Kidney glomerular epithelial cell (primary cell): Measurements from ENCODE around the gene SV2C.

Source experiments
- DNase-seq: peaks from one replicate; lab custom pipeline; 2025; lab: John Stamatoyannopoulos, UW

SV2C gene

DNA sequence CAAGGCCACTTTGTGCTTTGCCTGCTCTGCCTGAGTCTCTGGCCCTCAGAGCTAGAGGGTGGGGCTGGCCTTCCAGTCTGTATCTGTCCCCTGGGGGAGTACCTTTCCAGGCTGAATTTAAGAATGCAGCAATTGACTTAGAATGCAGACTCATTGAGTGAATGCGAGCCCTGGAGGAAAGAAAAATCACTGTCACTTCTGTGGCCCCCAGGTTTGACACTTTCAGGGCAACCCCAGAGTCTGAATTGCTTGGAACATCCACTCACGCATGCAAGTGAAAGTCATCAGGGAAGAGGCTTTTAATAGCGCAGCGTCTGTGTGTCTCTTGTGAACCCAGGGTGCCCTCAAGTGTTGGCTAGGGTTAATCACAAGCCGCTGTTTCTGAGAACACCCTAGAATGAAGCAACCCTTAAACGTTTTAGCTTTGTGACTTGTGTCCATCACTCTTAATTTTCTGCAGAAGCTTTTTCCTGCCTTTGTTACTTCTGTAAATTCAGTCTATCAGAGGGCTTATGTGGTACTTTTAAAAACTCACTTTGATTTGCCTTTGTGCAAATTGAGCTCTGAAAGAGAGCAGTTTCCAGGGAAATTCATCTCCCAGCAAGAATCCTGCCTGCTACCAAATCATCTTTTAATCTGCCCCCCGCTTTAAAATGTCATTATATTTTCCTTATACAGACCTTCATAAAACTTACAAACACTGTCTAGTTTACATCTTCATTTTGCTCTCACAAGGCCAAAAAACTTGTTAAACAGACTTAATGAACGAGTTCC, 173.1 kb downstream of the SV2C start:
- peak; percentile 51 for DNase-seq

DNA sequence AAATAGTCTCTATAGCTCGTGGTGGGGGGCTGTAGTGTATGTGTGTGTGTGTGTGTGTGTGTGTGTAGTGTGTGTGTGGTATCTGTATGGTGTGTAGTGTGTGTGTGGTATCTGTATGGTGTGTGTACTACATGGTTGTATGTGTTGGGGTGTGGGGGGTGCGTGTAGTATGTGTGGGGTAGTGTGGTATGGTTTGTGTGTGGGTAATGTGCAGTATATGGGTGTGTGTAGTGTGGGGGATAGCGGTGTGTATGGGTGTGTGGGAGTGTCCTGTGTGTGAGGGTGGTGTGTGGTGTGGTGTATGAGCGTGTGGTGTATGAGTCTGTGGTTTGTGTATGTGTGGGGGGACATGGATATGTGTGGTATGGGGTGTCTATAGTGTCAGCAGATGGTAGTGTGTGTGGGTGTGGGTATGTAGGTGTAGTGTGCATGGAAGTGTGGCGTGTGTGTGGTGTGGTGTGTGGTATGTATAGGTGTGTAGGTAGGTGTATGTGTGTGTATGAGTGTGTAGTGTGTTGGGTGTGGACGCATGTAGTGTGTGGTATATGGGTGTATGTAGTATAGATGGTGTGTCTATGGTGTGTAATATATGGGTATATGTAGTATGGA, 174.1 kb downstream of the SV2C start:
- DNase-seq, result no peak

- no peak for DNase-seq
Measured at GRCh38 chr5:76257897-76258296, 174.7 kb downstream of the SV2C start.

GRCh38 chr5:76264681-76265080, 181.5 kb downstream of the SV2C start:
- no peak for DNase-seq

- DNase-seq, result no peak
Measured at GRCh38 chr5:76269259-76269931, 186.2 kb downstream of the SV2C start.

DNA sequence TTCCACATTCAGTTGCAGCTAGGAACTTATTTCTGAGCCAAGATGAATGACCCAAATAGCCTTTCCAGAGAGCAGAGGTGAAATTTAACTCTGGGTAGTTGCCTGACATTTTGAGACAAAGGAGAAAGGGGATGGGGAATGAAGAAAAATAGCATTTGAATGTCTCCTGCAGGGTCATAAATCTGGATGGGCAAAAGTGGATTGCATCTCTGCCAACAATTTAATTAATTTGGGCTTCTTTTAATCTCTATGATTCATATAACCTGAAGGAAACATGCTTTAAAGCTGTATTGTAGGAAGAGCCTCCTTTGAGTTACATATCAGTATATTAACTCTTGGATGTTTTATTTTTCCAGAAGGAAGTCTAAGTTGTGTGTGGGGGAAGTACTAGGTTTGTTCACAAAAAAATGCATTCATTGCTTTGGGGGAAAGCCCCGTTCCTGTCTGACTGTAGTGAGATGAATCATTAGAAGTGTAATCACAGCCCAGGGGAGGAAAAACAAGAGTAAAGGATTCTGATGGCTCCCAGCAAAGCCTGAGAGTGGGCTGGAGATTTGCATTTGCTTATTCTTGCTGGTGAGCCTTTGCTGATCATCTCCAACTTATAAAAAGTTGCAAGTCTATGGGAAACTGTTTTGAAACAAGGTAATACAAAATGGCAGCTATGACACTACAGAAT, 186.9 kb downstream of the SV2C start:
- peak; percentile 72 for DNase-seq

GRCh38 chr5:76271836-76272235, 188.7 kb downstream of the SV2C start:
- no peak for DNase-seq

GRCh38 chr5:76273206-76273885, 190.2 kb downstream of the SV2C start:
- DNase-seq, result no peak

- no peak for DNase-seq
Measured at GRCh38 chr5:76274571-76274970, 191.4 kb downstream of the SV2C start.

- no peak for DNase-seq
Measured at GRCh38 chr5:76277736-76278135, 194.6 kb downstream of the SV2C start.

- no peak for DNase-seq
Measured at GRCh38 chr5:76278261-76278789, 195.1 kb downstream of the SV2C start.

GRCh38 chr5:76280494-76280893, 197.3 kb downstream of the SV2C start:
- DNase-seq, result no peak

- no peak for DNase-seq
Measured at GRCh38 chr5:76283670-76284069, 200.5 kb downstream of the SV2C start.

- no peak for DNase-seq
Measured at GRCh38 chr5:76289692-76290091, 206.5 kb downstream of the SV2C start.

GRCh38 chr5:76290321-76290757, 207.2 kb downstream of the SV2C start:
- no peak for DNase-seq

DNA sequence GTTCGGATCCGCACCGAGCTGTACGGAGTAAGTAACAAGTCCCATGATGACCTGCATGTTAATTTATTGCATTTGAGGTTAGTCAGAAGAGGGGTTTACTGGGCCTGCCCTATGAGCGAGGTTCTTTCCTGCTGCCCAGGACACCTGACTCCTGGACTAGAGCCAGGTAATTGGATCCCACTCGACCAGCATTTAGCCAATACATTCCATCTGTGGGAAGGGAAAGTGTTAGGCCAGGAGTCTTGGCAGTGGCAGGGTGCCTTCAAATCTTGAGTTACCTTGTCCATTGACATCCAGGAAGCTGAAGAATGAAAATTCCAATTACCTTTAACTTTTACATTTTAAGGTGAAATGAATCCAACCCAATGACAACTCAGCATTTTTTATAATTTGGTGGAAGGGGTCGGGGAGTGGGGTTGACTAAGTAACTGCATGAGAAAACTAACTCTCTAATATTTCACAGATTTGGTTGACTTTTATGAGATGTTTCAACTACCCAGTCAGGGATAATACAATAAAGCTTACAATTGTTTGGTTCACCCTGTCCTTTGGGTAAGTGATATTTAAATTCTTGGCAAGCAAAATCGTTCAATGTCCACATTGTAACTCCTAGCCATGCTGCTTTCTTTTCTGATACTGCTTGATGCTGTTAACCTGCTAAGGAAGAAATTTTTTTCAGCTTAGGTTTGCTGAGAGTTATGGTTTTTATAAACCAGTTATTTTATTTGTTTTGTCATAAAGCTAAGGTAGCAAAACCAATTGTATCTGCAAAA, 208.3 kb downstream of the SV2C start:
- DNase-seq, result no peak

DNA sequence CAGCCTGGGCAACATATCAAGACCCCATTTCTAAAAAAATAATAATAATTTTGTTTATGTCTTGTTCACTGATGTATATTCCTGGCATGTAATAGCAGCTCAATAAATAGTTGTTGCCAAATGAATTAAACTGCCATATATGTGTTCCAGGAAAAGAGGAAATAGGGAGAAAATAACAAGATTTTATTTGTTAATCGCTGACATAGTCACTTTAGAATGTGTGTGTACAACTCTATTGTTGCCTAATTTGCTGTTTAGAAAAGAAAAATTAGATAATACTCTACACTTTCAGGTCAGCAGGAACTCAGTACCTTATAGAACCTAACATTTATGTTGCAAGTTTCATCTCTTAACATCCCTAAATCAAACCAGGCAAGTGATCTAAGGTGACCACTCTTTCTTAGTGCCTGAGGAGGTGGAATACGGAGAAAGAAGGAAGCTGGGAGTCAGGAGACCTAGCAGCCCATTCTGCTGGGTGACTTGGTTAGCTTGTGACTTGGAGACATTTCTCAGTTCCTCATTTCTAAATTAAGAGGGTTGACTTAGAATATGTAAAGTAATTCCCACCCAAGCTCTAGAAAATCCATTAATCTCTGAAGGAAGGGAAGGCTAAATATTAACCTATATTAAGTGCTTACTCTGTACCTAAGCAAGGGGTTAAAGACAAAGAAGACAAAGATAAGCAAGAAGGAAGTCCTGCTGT, 209.6 kb downstream of the SV2C start:
- DNase-seq, result no peak

- no peak for DNase-seq
Measured at GRCh38 chr5:76294573-76294972, 211.4 kb downstream of the SV2C start.

DNA sequence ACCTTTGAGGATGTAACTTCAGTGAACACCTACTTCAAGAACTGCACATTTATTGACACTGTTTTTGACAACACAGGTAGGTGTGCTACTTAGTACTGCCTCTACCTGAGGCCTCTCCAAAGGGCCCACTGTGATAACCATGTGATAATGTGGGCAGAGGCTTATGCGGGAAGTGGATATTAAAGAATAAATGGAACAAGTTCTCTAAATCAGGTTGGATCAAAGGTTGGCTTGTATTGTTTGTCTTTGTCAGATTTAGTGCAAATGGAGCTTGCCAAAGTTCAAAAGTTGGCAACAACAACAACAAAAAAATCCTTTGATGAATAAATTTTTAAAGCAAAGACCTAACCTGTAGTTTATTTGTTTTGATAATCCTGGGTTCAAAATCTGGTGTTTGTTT, 215.7 kb downstream of the SV2C start:
- no peak for DNase-seq

GRCh38 chr5:76299592-76299991, 216.4 kb downstream of the SV2C start:
- DNase-seq, result no peak
